ENCODE data around the gene TNPO1.

- TF ChIP-seq POLR2AphosphoS5 (IDR thresholded peaks at IDR 0.05) (no peak), CTCF (IDR thresholded peaks at IDR 0.05) (no peak)
Measured at GRCh38 chr5:72835633-72836032, 19.2 kb downstream of the TNPO1 start.
